Measurements from ENCODE around the gene CHMP3.

GRCh38 chr2:86454238-86454637 is 109.0 kb downstream of the CHMP3 start:
- TF ChIP-seq POLR2A (IDR thresholded peaks at IDR 0.05): no peak
- TF ChIP-seq, protein P1, sequence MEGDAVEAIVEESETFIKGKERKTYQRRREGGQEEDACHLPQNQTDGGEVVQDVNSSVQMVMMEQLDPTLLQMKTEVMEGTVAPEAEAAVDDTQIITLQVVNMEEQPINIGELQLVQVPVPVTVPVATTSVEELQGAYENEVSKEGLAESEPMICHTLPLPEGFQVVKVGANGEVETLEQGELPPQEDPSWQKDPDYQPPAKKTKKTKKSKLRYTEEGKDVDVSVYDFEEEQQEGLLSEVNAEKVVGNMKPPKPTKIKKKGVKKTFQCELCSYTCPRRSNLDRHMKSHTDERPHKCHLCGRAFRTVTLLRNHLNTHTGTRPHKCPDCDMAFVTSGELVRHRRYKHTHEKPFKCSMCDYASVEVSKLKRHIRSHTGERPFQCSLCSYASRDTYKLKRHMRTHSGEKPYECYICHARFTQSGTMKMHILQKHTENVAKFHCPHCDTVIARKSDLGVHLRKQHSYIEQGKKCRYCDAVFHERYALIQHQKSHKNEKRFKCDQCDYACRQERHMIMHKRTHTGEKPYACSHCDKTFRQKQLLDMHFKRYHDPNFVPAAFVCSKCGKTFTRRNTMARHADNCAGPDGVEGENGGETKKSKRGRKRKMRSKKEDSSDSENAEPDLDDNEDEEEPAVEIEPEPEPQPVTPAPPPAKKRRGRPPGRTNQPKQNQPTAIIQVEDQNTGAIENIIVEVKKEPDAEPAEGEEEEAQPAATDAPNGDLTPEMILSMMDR (IDR thresholded peaks at IDR 0.05): no peak

Data from gastroesophageal sphincter (tissue), 3 donors.